HepG2 (cell line): ENCODE data around the gene RORB. TPM values are rescaled to one million over a fixed set of nuclear protein-coding genes. Genes with fewer than 3 reads are reported as not detected.

ENCODE experiments used
- ATAC-seq: fragments of 200-7000 bp; cut with Tn5 transposase; 3 replicates; pipeline ENCODE4 v1.9.1; 2020; ENCODE audit warnings: mild to moderate bottlenecking, moderate library complexity
- BruUV-seq: library from RNA; stranded (reverse); fragments of 400-500 nt; replicated peaks from 2 replicates; lab custom pipeline; 2021; lab: Mats Ljungman, UMichigan
- CTCF ChIA-PET: fragments of 300-600 bp; formaldehyde crosslinking; extraction: SDS; loops from one replicate; lab custom pipeline; 2021; ENCODE audit warnings: low total read pairs, inconsistent platforms, low intra/inter-chr PET ratio; lab: Yijun Ruan, JAX
- POLR2A ChIA-PET: fragments of 350-600 bp; sonication (Branson Sonifier 250); formaldehyde crosslinking; loops from one replicate; lab custom pipeline; 2020; ENCODE audit warnings: antibody characterized with exemption, inconsistent platforms; lab: Yijun Ruan, JAX
- DNase-seq: peaks from one replicate; pipeline ENCODE4 v3.0.0-alpha.2; 2015; ENCODE audit warnings: low spot score
- FAIRE-seq: peaks from 3 replicates; lab custom pipeline; 2011; peaks lifted over from hg19 to GRCh38; lab: Jason Lieb, UNC
- H2AFZ ChIP-seq: one replicate; pipeline ENCODE4 v1.6.1; 2011; ENCODE audit warnings: low read length, inconsistent platforms
- H3K27ac ChIP-seq: fragments of 300-600 bp; 3 replicates; pipeline ENCODE4 v1.8.0; 2011; ENCODE audit warnings: mixed run types, mild to moderate bottlenecking, mixed read lengths, low read length, inconsistent platforms; ENCODE audit not compliant: insufficient read depth; ENCODE audit errors: extremely low read length
- H3K27me3 ChIP-seq, 2 experiments: fragments of 200-600 bp in 1 of 2; 2 replicates in 1 of 2; 3 replicates in 1 of 2; pipeline versions ENCODE4 v1.6.0 to v1.8.0; 2011; ENCODE audit warnings: low read length in 2 of 2, mild to moderate bottlenecking in 2 of 2, moderate library complexity in 2 of 2, inconsistent platforms in 1 of 2; ENCODE audit not compliant: insufficient read depth in 2 of 2, control insufficient read depth in 1 of 2
- H3K36me3 ChIP-seq, 2 experiments: fragments of 200-600 bp in 1 of 2; replicated peaks in 1 of 2; 2 replicates in 1 of 2; 3 replicates in 1 of 2; pipeline versions ENCODE4 v1.5.1 to v1.8.0; 2011; ENCODE audit warnings: low read length in 2 of 2, inconsistent platforms in 1 of 2; ENCODE audit not compliant: insufficient read depth in 2 of 2, control insufficient read depth in 1 of 2
- H3K4me1 ChIP-seq: 2 replicates; pipeline ENCODE4 v1.5.1; 2012; ENCODE audit warnings: low read length, inconsistent platforms; ENCODE audit not compliant: insufficient read depth
- H3K4me2 ChIP-seq: 2 replicates; pipeline ENCODE4 v1.6.0; 2011; ENCODE audit warnings: low read depth, low read length, inconsistent platforms
- H3K4me3 ChIP-seq, 3 experiments: fragments of 200-600 bp in 1 of 3; sonication (generic), shearing (Covaris generic) in 1 of 3; replicated peaks in 1 of 3; 2 replicates each; pipeline ENCODE4 v1.5.1; 2011 to 2016; ENCODE audit warnings: low read length in 3 of 3, inconsistent platforms in 2 of 3, low read depth in 2 of 3, mild to moderate bottlenecking in 2 of 3, control low read depth in 1 of 3, mixed read lengths in 1 of 3; ENCODE audit not compliant: insufficient read depth in 1 of 3
- H3K79me2 ChIP-seq: one replicate; pipeline ENCODE4 v1.6.1; 2011; ENCODE audit warnings: low read length, inconsistent platforms; ENCODE audit not compliant: insufficient read depth
- H3K9ac ChIP-seq: 2 replicates; pipeline ENCODE4 v1.6.0; 2011; ENCODE audit warnings: mild to moderate bottlenecking, low read depth, low read length, inconsistent platforms; ENCODE audit not compliant: insufficient read depth
- H3K9me3 ChIP-seq: 2 replicates; pipeline ENCODE4 v1.5.1; 2012; ENCODE audit warnings: mild to moderate bottlenecking, low read length
- H4K20me1 ChIP-seq: 2 replicates; pipeline ENCODE4 v1.6.0; 2011; ENCODE audit warnings: inconsistent platforms, mild to moderate bottlenecking, low read length, moderate library complexity; ENCODE audit not compliant: insufficient read depth
- AHR ChIP-seq: IDR thresholded peaks from 2 replicates; pipeline ENCODE4 v1.6.1; 2018; ENCODE audit warnings: missing genetic modification reagents, missing compliant biosample characterization
- GFI1 ChIP-seq: sonication (generic); formaldehyde crosslinking; IDR thresholded peaks from 2 replicates; pipeline ENCODE4 v1.5.0; 2020; ENCODE audit warnings: missing genetic modification reagents, mild to moderate bottlenecking, borderline replicate concordance
- SP5 ChIP-seq: IDR thresholded peaks from 2 replicates; pipeline ENCODE4 v1.6.1; 2016; ENCODE audit warnings: low read depth, borderline replicate concordance
- SRF ChIP-seq: IDR thresholded peaks from 2 replicates; pipeline ENCODE4 v1.6.1; 2011; ENCODE audit warnings: mild to moderate bottlenecking, low read depth, low read length, moderate library complexity
- XRCC5 ChIP-seq: fragments of 200-400 bp; formaldehyde crosslinking; optimal IDR thresholded peaks from 2 replicates; pipeline ENCODE3; 2017; ENCODE audit warnings: mild to moderate bottlenecking, low read length
- ZNF230 ChIP-seq: sonication (generic); formaldehyde crosslinking; IDR thresholded peaks from 2 replicates; pipeline ENCODE4 v1.4.0; 2020; ENCODE audit warnings: mild to moderate bottlenecking, missing genetic modification reagents
- ZNF34 ChIP-seq: sonication (generic); formaldehyde crosslinking; IDR thresholded peaks from 2 replicates; pipeline ENCODE4 v1.4.0; 2020; ENCODE audit warnings: mild to moderate bottlenecking, missing genetic modification reagents, borderline replicate concordance
- WGBS: methylation state at CpG from one replicate; pipeline ENCODE4 v1.1.6; 2017; ENCODE audit warnings: low lambda C conversion rate; 5-methylcytosine and 5-hydroxymethylcytosine counted together
- in situ Hi-C: cut with HindIII; loops from 2 replicates; pipeline ENCODE4 v1.10.0; 2017; ENCODE audit warnings: low pct_unique_long_range_greater_than_20kb; ENCODE audit not compliant: extremely low pct_ligation_motif_present
- intact Hi-C: fragments of 100-400 bp; cut with micrococcal nuclease; formaldehyde crosslinking; loops from one replicate; pipeline ENCODE4 v1.10.0; 2022; ENCODE audit not compliant: unreplicated experiment
- polyA plus RNA-seq, 8 experiments: library from polyadenylated mRNA; depleted of rRNA in 3 of 8; stranded (reverse) in 7 of 8; unstranded in 1 of 8; fragments of >200 nt; fragmentation: Illumina TruSeq in 4 of 8; extraction: Trizol in 4 of 8; gene quantifications; 2 replicates each; pipeline versions ENCODE4 v1.2.1 to v1.2.3, GENCODE V29; 2011 to 2016; ENCODE audit warnings: low read depth in 4 of 8, missing spikeins in 1 of 8, mixed read lengths in 1 of 8; ENCODE audit not compliant: insufficient read depth in 1 of 8
- total RNA-seq, 5 experiments: library from RNA; depleted of rRNA; stranded (reverse); fragments of >200 nt; fragmentation: Illumina TruSeq; extraction: Trizol; gene quantifications; 2 replicates each; pipeline ENCODE4 v1.2.3, GENCODE V29; 2016; ENCODE audit warnings: low read depth in 1 of 5
- TF ChIP-seq, protein P1 (sequence below): IDR thresholded peaks from 2 replicates; pipeline ENCODE4 v1.6.1; 2012; ENCODE audit warnings: low read depth, low read length, improper control_type of control experiment
- TF ChIP-seq, protein P2 (sequence below): sonication (generic); formaldehyde crosslinking; IDR thresholded peaks from 2 replicates; pipeline ENCODE4 v1.5.1; 2020; ENCODE audit warnings: mild to moderate bottlenecking, missing genetic modification reagents, borderline replicate concordance
- TF ChIP-seq, protein P3 (sequence below): sonication (generic); formaldehyde crosslinking; IDR thresholded peaks from 2 replicates; pipeline ENCODE4 v1.5.1; 2020; ENCODE audit warnings: missing genetic modification reagents, mild to moderate bottlenecking, borderline replicate concordance

The RORB gene
- total and polyA plus RNA-seq, 2 of the 13 experiments (the other 11 are each of a cell fraction or from before 2014, with no cell fraction given) = not detected

DNA sequence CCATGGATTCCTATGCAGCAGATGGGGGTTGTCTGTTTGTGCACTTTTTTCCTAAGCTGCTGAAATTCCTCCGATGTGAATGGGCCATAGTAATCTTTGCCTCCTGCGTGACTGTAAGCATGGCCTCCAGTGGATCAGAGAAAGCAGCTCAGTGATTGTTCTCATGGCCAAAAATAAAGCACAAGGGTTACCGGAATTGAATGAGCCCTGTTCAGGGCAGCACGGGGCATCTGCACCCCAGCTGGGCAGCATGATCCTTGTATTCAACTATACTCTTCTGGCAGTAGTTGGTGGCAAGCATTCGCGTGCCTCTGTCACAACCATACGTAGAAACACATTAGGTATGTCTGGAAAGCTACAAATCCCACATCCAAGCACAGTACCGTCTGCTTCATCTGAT lies 193.9 kb downstream of the RORB start:
- Histone ChIP-seq H3K4me3 (no peak overlapping the region), H3K27me3 (no peaks in the 10 kb centered on the region), H2AFZ (no peak overlapping the region), H3K79me2 (no peaks in the 10 kb centered on the region), H4K20me1 (no peaks in the 10 kb centered on the region), H3K4me1 (no peaks in the 10 kb centered on the region), H3K9ac (no peak overlapping the region), H3K36me3 (no peaks in the 10 kb centered on the region), H3K27ac (no peak overlapping the region), H3K4me2 (peak overlapping the region; percentile 27; the same call in 1 of the 2 replicates), H3K9me3 (no peaks in the 10 kb centered on the region)
- no peak for ATAC-seq
- FAIRE-seq = no peak
- no peak for TF ChIP-seq GFI1 (CRISPR knock-in tag)
- TF ChIP-seq SP5 (CRISPR knock-in tag) = no peak
- no peak for TF ChIP-seq ZNF230 (CRISPR knock-in tag)
- TF ChIP-seq, protein P1, sequence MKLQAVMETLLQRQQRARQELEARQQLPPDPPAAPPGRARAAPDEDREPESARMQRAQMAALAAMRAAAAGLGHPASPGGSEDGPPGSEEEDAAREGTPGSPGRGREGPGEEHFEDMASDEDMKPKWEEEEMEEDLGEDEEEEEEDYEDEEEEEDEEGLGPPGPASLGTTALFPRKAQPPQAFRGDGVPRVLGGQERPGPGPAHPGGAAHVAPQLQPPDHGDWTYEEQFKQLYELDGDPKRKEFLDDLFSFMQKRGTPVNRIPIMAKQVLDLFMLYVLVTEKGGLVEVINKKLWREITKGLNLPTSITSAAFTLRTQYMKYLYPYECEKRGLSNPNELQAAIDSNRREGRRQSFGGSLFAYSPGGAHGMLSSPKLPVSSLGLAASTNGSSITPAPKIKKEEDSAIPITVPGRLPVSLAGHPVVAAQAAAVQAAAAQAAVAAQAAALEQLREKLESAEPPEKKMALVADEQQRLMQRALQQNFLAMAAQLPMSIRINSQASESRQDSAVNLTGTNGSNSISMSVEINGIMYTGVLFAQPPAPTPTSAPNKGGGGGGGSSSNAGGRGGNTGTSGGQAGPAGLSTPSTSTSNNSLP = no peak
- TF ChIP-seq, protein P2, sequence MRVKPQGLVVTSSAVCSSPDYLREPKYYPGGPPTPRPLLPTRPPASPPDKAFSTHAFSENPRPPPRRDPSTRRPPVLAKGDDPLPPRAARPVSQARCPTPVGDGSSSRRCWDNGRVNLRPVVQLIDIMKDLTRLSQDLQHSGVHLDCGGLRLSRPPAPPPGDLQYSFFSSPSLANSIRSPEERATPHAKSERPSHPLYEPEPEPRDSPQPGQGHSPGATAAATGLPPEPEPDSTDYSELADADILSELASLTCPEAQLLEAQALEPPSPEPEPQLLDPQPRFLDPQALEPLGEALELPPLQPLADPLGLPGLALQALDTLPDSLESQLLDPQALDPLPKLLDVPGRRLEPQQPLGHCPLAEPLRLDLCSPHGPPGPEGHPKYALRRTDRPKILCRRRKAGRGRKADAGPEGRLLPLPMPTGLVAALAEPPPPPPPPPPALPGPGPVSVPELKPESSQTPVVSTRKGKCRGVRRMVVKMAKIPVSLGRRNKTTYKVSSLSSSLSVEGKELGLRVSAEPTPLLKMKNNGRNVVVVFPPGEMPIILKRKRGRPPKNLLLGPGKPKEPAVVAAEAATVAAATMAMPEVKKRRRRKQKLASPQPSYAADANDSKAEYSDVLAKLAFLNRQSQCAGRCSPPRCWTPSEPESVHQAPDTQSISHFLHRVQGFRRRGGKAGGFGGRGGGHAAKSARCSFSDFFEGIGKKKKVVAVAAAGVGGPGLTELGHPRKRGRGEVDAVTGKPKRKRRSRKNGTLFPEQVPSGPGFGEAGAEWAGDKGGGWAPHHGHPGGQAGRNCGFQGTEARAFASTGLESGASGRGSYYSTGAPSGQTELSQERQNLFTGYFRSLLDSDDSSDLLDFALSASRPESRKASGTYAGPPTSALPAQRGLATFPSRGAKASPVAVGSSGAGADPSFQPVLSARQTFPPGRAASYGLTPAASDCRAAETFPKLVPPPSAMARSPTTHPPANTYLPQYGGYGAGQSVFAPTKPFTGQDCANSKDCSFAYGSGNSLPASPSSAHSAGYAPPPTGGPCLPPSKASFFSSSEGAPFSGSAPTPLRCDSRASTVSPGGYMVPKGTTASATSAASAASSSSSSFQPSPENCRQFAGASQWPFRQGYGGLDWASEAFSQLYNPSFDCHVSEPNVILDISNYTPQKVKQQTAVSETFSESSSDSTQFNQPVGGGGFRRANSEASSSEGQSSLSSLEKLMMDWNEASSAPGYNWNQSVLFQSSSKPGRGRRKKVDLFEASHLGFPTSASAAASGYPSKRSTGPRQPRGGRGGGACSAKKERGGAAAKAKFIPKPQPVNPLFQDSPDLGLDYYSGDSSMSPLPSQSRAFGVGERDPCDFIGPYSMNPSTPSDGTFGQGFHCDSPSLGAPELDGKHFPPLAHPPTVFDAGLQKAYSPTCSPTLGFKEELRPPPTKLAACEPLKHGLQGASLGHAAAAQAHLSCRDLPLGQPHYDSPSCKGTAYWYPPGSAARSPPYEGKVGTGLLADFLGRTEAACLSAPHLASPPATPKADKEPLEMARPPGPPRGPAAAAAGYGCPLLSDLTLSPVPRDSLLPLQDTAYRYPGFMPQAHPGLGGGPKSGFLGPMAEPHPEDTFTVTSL (CRISPR knock-in tag) = no peak
- no peak for TF ChIP-seq ZNF34 (CRISPR knock-in tag)
- no peak for TF ChIP-seq SRF
- no peak for TF ChIP-seq AHR (CRISPR knock-in tag)
- no peak for TF ChIP-seq XRCC5
- TF ChIP-seq, protein P3, sequence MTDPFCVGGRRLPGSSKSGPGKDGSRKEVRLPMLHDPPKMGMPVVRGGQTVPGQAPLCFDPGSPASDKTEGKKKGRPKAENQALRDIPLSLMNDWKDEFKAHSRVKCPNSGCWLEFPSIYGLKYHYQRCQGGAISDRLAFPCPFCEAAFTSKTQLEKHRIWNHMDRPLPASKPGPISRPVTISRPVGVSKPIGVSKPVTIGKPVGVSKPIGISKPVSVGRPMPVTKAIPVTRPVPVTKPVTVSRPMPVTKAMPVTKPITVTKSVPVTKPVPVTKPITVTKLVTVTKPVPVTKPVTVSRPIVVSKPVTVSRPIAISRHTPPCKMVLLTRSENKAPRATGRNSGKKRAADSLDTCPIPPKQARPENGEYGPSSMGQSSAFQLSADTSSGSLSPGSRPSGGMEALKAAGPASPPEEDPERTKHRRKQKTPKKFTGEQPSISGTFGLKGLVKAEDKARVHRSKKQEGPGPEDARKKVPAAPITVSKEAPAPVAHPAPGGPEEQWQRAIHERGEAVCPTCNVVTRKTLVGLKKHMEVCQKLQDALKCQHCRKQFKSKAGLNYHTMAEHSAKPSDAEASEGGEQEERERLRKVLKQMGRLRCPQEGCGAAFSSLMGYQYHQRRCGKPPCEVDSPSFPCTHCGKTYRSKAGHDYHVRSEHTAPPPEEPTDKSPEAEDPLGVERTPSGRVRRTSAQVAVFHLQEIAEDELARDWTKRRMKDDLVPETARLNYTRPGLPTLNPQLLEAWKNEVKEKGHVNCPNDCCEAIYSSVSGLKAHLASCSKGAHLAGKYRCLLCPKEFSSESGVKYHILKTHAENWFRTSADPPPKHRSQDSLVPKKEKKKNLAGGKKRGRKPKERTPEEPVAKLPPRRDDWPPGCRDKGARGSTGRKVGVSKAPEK (CRISPR knock-in tag) = no peak
- intact Hi-C loops (no loop called here), in situ Hi-C loops (no loop called here)
- 11% methylated on average over 8 of the region's 8 CpGs for WGBS
- ChIA-PET CTCF (no interaction called here), POLR2A (no interaction called here)
- DNase-seq = no peak
- no TSS peak for BruUV-seq
